SKM-1 (cell line): ENCODE data around the gene DENND6B.

ENCODE experiments used
- DNase-seq: peaks from one replicate; lab custom pipeline; 2025; ENCODE audit not compliant: unreplicated experiment; lab: John Stamatoyannopoulos, UW

The DENND6B gene

DNA sequence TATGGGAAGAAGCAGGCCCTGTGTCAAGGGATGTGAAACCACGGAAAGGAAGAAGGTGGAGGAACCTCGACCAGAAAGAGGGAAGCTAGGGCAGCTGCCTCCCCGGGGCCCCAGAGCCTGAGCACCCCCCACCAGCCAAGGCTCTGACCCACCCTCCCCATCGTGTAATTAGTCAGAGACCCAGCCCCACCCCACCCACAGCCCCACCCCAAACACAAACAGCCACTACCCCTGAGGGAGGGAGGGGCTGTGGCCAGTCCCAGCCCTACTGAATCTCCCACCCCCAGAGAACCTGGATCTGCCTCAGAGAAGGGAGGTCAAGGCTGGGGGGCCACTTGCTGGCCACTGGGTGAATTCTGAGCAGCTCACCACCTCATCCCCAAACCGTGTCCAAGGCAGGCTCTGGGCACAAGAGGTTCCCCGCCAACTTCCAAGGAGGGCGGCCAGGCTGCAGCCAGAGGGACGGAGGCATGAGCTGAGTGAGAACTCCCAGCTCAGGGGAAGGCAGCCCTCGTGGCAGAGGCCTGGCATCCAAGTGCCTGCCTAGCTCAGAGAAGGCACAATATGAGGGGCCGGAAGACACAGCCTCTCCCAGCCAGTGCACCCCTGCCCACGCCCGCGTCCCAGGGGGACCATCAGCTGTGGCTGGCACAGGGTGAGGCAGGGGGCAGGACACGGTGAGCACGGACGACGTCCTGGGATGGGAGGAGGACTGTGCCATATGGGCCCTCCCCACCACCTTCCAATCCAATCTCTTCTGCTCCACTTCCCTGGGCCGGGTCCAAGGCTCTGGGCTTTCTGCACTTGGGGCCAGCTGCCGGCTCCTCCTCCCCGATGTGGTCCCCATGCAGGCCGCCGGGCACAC, 22.1 kb downstream of the DENND6B start:
- DNase-seq = peak; percentile 55

DNA sequence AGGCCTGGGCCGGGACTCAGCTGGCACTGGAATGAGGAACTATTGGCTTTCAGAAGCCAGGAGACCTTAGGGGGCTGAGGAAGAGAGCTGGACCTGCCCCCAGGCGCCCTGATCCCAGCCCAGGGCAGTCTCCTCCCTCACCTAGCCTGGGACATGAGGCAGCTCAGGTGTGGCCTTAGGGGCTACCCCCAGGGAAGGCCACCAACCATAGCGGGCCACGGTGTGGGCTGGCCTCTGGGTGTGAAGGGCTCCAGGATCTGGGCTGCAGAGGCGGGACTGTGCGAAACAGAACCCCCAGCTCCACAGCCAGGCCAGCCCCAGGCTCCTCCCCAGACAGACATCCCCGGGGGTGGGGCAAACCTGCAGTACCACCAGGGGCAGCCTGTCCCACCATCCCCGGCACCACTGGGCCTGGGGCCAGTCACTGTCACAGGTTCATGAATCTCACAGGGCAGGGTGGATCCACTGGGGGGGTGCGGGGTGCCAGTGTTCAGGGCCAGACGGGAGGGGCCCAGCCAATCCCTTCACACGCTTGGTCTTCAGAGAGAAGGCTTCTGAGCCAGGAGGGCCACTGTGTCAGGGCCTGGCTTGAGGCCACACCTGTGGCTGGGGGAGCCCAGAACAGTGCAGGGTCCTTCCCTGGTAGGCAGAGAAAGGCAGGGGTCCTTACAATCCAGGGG, 22.8 kb downstream of the DENND6B start:
- DNase-seq = peak; percentile 8

DNA sequence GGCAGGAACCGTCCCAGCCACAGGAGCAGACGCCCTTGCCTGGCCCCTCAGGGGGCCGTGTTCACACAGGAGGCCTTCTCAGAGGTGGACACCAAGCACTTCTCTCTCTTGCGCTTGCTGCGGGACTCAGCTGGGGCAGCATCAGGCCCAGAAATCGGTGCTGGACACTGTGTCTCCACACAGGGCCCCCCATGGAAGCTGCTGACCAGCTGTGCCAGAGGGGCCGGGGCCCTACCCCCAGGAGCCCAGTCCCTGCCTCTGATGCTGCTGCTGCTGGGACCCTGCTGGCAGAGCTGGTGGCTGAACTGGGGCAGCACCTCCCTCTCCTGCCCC, 23.3 kb downstream of the DENND6B start:
- no peak for DNase-seq

DNA sequence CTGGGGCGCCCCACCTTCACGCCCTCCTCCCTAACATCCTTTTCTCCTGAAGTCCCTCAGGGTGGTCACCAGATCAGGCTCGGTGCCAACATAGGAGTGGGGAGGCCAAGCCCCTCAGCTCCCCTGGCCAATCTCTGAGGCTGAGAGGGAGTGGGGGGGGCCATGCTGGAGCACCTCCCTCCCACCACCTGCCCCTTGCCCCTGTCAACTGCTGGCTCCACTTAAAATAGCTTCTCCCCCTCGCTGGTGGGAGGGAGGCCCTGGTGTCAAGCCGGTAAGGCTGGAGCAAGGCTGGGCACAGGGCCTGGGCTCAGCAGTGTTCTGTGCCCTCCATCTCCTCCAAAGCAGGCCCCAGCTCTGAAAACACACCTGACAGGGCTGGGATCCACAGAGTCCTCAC, 24.2 kb downstream of the DENND6B start:
- DNase-seq = no peak

DNA sequence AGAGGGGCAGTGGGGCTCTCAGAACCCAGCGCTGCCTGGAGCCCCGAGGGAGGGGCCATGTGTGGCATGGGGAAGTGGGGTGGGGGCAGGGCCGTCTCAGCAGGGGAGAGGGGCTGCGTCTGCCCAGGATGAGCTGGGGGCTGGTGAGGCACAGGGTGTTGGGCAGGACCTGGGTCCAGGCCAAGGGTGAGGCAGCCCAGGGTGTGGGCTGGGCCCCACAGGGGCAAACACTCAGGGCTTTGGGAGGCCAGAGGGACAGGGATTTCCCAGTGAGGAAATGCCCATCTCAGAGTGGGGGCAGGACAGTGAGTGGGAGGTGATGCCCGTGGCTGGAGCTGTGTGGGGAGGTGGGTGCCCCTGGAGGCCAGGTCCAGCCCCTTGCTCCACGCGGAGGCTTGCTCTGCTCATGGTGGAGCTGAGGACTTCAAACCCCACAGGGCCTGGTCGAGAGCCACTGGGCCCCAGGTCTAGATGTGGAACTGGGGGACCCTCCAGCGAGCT, 24.7 kb downstream of the DENND6B start:
- DNase-seq = no peak

DNA sequence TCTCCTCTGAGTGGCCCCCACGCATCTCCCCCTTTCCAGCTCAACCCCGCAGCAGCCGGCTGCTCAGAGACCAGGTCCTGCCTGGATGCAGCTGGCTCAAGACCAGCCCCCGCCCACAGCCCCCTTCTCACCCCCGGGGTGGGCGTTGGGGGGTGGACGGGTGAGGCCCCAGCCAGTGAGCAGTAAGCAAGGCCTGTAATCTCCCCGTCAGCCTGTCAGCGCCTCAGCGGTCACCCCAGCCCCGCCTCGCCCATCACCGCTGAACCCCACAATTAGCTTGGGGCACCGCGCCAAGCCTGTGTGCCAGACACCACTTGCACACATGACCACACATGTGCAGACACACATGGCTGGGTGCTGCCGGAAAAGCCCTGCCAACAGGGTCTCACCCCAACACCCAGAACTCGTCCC, 25.2 kb downstream of the DENND6B start:
- no peak for DNase-seq

DNA sequence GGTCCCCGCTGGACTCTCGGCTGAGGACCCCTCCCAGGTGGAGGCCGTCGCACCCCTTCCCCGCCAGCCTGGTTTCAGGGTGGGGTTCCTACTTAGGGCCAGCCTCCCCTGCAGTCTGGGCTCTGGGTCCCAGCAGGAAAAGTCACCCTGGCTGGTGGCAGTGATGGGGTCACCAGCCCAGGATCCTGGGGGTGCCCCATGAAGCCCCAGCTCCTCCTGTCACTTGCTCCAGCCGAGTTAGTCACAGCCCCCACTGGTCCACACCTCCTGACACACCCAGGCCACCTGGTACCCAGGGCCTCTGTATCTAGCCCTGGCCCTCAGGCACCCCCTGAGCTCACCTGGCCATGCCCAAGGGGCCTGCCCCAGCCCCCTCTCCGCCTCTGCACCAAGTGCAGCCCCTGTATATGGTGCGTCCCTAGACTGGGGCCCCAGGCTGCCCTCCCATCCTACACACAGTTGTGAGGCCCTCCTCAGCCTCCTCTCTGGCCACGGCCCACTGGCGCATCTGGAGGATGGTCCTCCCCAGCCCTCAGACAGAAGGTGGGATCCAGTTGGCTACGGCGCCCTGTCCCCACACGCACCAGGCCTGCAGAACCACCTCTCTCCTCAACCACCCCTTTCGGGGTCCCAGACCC, 26.1 kb downstream of the DENND6B start:
- DNase-seq = no peak

DNA sequence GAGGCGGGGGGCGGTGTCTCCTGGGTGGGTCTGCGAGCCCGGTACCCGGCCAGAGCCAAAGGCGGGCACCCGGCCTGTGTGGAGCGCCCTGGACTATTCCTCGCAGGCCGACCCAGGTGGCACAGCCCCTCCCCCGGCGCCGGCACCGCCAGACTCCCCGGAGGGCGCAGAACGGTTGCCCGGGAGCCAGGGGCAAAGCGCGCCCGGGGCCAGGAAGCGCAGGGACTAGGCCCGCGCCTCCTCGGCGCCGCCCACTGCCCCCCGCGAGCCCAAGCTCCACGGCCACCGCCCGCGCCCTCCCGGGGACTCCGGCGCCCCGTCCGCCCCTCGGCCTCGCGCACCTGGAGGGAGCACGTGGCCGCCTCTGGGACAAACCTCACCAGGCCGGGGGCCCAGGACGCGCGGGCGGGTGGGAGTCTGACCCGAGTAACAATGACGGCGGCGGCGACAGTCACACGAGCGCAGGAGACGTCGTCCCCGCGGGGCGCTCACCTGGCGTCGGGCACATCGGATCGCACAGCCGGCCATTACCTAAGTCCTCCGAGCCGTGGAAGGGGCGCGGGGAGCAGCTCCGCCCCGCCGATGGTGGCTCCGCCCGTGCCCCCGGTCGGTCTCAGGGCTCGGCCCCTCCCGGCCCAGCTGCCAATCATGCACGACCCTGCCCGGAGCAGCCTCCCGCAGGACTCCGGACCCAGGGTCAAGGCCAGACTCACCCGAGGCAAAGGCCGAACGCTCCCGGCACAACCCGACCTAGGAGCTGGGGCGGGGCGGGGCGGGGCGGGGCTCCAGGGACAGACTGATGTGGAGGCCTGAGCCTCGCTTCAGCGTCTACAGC, 26.8 kb downstream of the DENND6B start:
- no peak for DNase-seq

DNA sequence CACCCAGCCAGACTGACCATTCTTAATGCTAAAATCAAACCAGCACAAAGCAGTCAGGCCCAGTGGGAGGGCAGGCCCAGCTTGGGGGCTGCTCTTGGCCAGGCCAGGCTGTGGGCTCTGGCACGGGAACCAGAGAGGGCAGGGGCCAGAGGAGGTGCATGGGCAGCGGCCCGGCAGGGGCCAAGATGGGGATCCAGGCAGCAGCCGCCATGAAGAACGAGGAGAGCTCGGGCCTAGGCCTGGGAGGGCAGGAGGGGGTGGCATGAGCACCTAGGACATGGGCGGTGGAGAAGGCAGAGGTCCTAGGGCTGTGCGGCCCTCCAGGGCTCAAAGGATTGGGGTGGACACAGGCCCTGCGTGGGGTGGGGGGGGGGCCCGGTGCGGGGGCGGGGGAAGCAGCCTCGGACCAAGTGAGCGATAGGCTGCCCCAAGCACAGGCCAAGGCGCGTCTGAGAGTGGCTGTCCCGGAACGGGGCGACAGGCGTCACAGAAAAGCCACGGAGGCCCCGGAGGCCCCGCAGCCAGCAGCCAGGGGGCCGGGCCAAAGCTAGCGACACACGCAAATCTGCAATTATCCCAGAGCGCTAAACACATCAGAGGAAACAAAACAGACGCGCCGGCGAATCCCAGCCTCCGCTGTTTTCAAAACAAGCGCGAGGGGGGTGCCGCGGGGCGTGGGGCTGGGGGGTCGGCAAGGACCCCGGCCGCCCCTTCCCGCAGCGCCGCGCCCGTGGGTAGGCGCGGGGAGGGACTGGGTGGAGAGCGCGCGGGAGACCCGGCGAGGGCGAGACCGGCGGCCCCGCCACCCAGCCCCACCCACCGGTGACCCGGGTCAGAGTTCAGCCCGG, 27.7 kb downstream of the DENND6B start:
- DNase-seq = no peak

DNA sequence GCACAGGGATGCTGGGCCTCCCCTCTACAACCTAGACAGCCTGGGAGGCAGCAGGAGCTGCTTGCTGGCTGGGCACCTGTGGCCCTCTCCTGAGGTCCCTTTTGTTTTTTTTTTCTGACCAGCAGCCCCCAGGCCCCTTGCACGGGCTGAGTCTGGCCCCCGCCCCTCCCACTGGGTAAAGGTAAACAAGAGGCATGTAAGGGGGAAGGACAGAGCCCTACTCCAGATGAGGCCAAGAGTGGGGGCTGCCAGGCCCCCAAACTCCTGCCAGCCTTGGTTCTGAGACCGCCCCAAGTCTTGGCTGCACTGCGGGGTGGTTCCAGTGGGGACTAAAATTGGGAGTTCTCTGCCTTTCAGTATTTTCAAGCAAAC, 28.6 kb downstream of the DENND6B start:
- no peak for DNase-seq

DNA sequence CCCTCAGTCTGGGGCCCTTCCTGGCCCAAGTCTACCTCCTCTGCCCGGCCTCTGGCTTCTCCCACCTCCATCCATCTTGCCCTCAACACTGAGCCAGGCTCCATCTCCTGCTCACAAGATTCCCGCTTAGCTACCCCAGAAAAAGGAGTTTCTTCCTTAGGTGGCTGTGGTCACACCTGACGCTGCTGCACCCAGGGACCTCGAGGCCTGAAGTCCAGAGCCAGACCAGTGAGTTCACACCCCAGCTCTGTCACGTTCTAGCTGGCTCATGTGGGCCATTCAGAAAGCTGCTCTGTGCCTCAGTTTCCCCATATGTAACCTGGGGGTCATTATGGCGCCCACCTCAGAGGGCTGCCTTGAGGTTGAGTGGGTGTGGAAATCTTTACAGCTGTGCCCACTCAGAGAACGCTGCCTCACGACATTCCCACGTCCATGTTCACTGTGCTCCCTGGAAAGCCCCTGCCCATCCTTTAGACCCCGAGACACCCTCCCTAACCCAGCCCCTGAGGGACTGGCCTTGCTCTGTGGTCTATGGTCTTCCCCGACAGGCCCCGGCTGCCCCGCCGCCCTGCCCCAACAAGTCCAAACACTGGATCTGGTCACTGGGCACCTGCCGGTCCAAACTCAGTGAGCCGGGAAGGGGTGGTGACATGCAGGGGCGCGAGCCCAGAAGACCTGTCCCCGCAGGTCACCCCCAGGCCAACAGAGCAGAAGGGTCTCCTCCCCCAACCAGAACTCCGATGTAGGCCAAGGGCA, 29.1 kb downstream of the DENND6B start:
- no peak for DNase-seq

DNA sequence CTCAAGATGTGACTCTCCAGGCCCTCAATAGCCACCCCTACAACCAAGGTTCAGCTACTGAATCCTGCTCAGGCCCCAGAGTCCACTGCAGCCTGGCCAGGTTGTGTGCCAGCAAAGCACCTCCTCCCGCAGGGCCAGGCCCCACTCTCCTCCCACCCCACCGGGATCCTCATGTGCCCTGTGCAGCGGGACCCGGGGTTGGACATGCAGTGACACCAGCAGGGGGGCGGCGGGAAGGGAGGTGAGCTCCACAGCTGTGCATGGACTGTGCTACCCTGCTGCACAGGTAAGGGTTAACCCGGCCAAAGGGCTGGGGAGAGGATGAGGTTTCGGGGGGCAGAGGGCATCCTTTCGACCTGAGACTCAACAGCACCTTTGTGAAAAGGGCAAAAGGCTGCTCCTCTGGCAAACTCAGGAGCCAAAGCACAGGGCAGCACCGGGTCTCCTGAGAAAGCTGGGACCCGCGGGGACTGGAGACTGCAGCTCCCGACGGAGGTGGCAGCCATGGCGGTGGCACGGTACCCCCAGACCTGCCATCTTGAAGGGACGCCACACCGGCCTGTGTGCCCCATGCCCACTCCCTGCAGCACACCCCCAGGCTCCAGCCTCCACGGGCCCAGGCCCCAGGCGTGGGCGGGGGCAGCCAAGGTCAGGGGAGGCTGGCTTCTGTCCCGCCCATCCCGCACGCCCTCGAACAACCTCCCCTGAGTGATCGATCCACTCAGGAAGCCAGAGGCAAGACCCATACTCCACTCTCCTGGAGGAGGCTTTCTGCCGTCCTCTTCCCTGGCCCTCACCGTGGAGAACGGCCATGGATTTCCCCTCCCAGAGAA, 29.9 kb downstream of the DENND6B start:
- no peak for DNase-seq

DNA sequence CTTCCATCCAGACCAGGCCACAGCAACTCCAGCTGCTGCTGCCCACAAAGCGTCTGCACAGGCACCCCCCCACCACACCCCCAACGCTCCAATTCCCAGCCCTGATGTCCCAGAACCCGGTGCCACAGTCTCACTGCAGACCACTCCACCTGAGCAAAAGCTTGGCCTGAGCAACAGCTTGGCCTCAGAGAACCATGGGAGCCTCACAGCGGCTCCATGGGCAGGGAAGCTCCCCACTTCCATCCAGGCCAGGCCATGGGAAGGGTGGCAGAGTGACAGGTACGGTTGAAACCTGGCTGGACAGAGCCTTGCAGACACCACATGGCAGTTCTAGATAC, 32.5 kb downstream of the DENND6B start:
- no peak for DNase-seq

DNA sequence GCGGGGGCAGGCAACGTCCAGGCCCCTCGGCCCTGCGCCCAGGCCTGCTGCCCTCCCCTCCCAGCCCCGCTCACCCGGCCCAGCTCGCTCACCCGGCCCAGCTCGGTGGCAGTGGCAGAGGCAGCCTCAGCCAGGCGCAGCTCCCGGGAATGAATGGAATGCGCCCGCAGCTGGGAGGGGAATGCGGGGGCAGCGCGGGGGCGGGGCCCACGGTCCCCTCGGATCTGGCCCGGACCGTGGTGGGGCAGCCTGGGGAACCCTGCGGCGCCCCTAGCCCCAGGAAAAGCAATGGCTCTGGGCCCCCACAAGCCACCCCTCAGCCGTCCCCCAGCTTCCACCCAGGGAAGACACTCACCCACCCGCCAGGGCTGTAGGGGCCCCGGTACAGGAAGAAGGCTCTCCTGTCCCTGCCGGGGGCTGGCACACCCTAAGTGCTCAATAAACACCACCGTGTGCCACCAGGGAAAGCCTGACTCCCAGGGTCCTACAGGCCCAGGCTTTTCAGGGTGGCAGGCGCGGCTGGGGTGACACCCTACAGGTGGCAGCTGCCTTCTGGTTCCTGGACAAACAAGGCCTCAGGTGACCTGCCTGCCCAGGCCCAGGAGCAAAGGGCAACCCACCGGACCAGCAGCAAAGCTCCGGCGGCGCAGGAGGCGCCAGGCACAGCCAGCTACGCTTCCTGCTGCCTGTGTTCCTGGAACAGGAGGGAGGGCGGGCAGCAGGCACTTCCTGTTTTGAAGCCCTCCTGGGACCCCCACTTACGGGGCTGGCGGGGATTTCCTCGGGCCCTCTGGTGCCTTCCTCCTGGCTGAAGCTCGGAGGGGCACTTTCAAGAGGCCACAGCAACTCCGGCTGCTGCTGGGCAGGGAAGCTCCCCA, 33.1 kb downstream of the DENND6B start:
- no peak for DNase-seq

DNA sequence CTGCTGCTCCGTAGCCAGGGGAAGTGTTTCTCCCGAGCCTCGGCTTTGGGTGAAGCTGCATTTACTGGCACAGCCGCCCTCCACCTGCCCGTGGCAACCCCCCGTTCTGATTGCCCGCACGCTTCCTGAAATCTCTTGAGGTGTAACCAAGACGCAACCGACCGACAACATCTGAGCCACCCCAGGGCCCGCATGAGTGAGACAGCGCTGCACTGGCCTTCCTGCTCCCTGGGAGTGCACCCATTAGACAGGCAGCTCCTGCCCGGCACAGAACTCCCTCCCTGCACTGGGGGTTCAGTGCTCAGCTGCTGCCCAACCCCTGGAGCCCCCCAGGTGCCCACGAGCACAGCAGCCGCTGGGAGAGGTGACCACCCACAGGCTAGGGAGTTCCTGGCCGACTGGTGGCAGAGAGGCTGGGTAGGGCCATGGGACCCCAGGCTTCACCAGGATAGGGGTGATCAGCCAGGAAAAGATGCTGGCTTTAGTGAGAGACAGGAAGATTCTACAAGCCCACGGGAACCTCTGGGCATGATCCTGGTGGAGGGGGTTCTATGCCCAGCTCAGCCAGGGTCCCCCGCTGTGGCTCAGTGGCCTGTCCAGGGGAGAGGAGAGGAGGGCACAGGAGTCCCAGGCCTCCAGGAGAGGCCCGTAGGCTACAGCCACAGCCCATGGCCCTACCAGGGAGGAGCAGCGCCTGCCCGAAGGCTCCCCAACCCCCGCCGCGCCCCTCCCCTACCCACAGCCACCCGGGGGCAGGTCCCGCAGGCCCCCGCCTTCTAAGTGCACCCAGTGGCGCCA, 34.0 kb downstream of the DENND6B start:
- no peak for DNase-seq

DNA sequence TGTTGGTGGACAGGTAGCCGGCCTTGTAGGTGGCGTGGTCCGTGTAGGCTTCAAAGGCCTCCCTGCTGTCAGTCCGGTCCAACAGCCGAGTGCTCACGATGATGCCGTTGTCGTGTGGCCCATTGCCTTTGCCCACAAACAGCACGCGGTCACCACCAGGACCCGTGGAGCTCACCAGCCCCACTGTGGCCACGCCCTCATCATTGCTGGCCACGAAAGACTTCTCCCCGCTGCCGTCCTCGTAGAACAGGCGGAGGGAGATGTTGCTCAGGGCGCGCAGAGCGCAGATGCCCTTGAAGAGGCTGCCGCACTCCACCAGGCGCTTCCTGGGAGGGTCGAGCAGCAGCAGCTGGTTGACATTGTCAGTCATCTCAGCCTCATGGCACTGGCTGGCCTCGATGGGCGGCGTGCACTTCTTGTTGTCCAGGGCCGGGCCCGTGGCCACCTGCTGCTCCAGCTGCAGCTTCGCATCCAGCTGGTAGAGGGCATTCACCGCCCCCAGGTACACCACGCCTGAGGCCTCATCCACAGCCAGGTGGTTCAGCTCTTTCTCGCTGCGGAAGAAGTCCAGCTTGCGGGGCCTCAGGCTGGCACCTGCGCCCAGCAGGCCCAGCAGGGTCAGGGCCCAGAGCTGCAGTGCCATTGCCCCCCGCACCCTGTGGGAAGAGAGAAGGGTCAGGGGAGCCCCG, 36.7 kb downstream of the DENND6B start:
- DNase-seq = no peak
